Stimulated activated CD4-positive, alpha-beta T cell treated with anti-CD3 and anti-CD28 coated beads, Interleukin-15, amount 100 ng/mL, for 24 hours (primary cell): ENCODE data around the gene RTCA.
"Not testable (repeated sequence)": the region's sequence is repeated elsewhere in the genome, so short reads cannot be mapped to it uniquely, and the experiment has no call there.

Experiments
- DNase-seq: peaks from one replicate; pipeline ENCODE4 v3.0.0-alpha.2; 2020

Gene RTCA

GRCh38 chr1:100313382-100313781 lies 47.4 kb downstream of the RTCA start:
- no peak for DNase-seq

GRCh38 chr1:100316622-100317021 lies 50.6 kb downstream of the RTCA start:
- DNase-seq: no peak

GRCh38 chr1:100320311-100321099 lies 54.5 kb downstream of the RTCA start:
- DNase-seq: no peak

GRCh38 chr1:100321100-100321493 lies 55.1 kb downstream of the RTCA start:
- DNase-seq: no peak

- DNase-seq: no peak
These were observed 55.5 kb downstream of the RTCA start for GRCh38 chr1:100321506-100321905.

GRCh38 chr1:100322436-100323211 lies 56.6 kb downstream of the RTCA start:
- DNase-seq: no peak

- DNase-seq: no peak
These were observed 57.5 kb downstream of the RTCA start for GRCh38 chr1:100323419-100324106.

GRCh38 chr1:100325415-100326324 lies 59.7 kb downstream of the RTCA start:
- DNase-seq: no peak

- not testable (repeated sequence) for DNase-seq
These were observed 60.3 kb downstream of the RTCA start for GRCh38 chr1:100326325-100326670.

- DNase-seq: no peak
These were observed 62.1 kb downstream of the RTCA start for GRCh38 chr1:100328133-100328532.

- DNase-seq: not testable (repeated sequence)
These were observed 65.1 kb downstream of the RTCA start for GRCh38 chr1:100331146-100331545.

GRCh38 chr1:100332331-100332730 lies 66.3 kb downstream of the RTCA start:
- no peak for DNase-seq

GRCh38 chr1:100335436-100335835 lies 69.4 kb downstream of the RTCA start:
- DNase-seq: no peak

- DNase-seq: not testable (repeated sequence)
These were observed 71.9 kb downstream of the RTCA start for GRCh38 chr1:100337878-100338277.

GRCh38 chr1:100339735-100340134 lies 73.7 kb downstream of the RTCA start:
- DNase-seq: not testable (repeated sequence)

- DNase-seq: no peak
These were observed 74.5 kb downstream of the RTCA start for GRCh38 chr1:100340494-100340893.

GRCh38 chr1:100342348-100342747 lies 76.3 kb downstream of the RTCA start:
- no peak for DNase-seq
